Heart right ventricle (tissue), 16 donors: ENCODE data around the gene SPDYE4. TPM values are rescaled to one million over a fixed set of nuclear protein-coding genes. Genes with fewer than 3 reads are reported as not detected.

Source experiments
- ATAC-seq, 8 donors: fragments of 200-7000 bp; cut with Tn5 transposase; one replicate each; pipeline ENCODE4 v1.9.1; 2020; ENCODE audit warnings: mild to moderate bottlenecking in 8 of 8, moderate library complexity in 8 of 8, moderate number of reproducible peaks in 1 of 8
- DNase-seq, 2 donors: peaks; one replicate each; pipeline ENCODE4 v3.0.0-alpha.2; 2020
- H3K27ac ChIP-seq, 10 donors: fragments of 200-600 bp; sonication (generic) in 2 of 10; one replicate each; pipeline versions ENCODE4 v1.5.0 to v1.8.0; 2020 to 2022; ENCODE audit warnings: mild to moderate bottlenecking in 3 of 10
- H3K27me3 ChIP-seq, 7 donors: fragments of 200-600 bp; one replicate each; pipeline ENCODE4 v1.8.0; 2021 to 2022; ENCODE audit warnings: mild to moderate bottlenecking in 2 of 7
- H3K36me3 ChIP-seq, 9 donors: fragments of 200-600 bp; sonication (generic) in 1 of 9; one replicate each; pipeline versions ENCODE4 v1.5.0 to v1.8.0; 2020 to 2022; ENCODE audit warnings: mild to moderate bottlenecking in 2 of 9
- H3K4me1 ChIP-seq, 9 donors: fragments of 200-600 bp; sonication (generic) in 1 of 9; one replicate each; pipeline versions ENCODE4 v1.5.0 to v1.8.0; 2020 to 2022; ENCODE audit warnings: mild to moderate bottlenecking in 4 of 9
- H3K4me3 ChIP-seq, 10 donors: fragments of 200-600 bp; sonication (generic) in 2 of 10; one replicate each; pipeline versions ENCODE4 v1.5.0 to v1.8.0; 2020 to 2022; ENCODE audit warnings: mild to moderate bottlenecking in 7 of 10, moderate library complexity in 2 of 10
- H3K9me3 ChIP-seq, 11 donors: fragments of 200-600 bp in 10 of 11; sonication (generic) in 2 of 11; one replicate each; pipeline versions ENCODE4 v1.5.0 to v1.8.0; 2013 to 2022; ENCODE audit warnings: mild to moderate bottlenecking in 2 of 11, control low read depth in 1 of 11, moderate library complexity in 1 of 11
- WGBS, 2 donors: extraction: QIAGEN DNeasy Blood & Tissue Kit; methylation state at CpG; one replicate each; pipeline ENCODE4 v1.1.7; 2013; ENCODE audit warnings: inconsistent platforms in 1 of 2; 5-methylcytosine and 5-hydroxymethylcytosine counted together
- intact Hi-C, 10 donors: fragments of 100-400 bp; cut with DNase I; formaldehyde crosslinking; loops; one replicate each; pipeline versions ENCODE4 v1.11.1 to v1.14.2; 2022
- polyA plus RNA-seq, 2 donors: library from polyadenylated mRNA; stranded (reverse); fragments of 200-250 nt; gene quantifications; one replicate each; pipeline ENCODE4 v1.2.3, GENCODE V29; 2013
- total RNA-seq, 10 donors: library from RNA; stranded (reverse); fragmentation: NEBNext Ultra II Directional in 3 of 10; extraction: Animal tissue kit (Norgen Biotek cat#: 25700) in 3 of 10; gene quantifications; one replicate each; pipeline versions ENCODE4 v1.2.1 to v1.2.4, GENCODE V29; 2021 to 2023
- TF ChIP-seq, protein P1 (sequence below), 9 donors: fragments of 200-600 bp; sonication (generic) in 2 of 9; IDR thresholded peaks; one replicate each; pipeline versions ENCODE4 v1.5.0 to v1.8.0; 2021 to 2022; ENCODE audit warnings: antibody characterized with exemption in 9 of 9, mild to moderate bottlenecking in 5 of 9, moderate library complexity in 1 of 9
- donor health status: Arrhythmogenic right ventricular cardiomyopathy.
- donor health status: ischemic (EF 13 %, LVEDD 7.1; RV severe dilation, severe dysfunction).
- donor health status: healthy with polysubstance abuse.
- donor health status: DM: no; HTN: yes; CAD: no.
- donor health status: DM: no; HTN: no; CAD: no.
- donor health status: ischemic (EF 25% LVEDD 6.9; RV normal size, moderate dysfunction).
- donor health status: ischemic (EF 25% LVEDD 5.7; RV mildly dilated, moderate dysfunction).
- donor health status: healthy.
- donor health status: DM: yes; HTN: yes; CAD: no.
- donor health status: Ischemic cardiomyopathy.
- donor health status: ischemic (EF 35%, LVEDD 5.7; RV mildly dilated, moderate dysfunction).
- donor health status: nonischemic (EF 11% LVEDD 7.7; RV severe dilation, severe dysfunction).
- donor health status: DM: yes; HTN: yes; CAD: no.
- donor health status: PGD.
- donor health status: ischemic (EF 29% LVEDD 5.4; RV normal size, mild dysfunction).
- donor health status: nonischemic (EF 23%, LVEDD 6.1; RV moderate dilation, normal function).

SPDYE4 gene
- total and polyA plus RNA-seq, 12 donors: not detected

GRCh38 chr17:8791910-8792270 is 33.5 kb upstream of the SPDYE4 start:
- ATAC-seq (peak in 1 of 8 donors; percentile 29), DNase-seq (no peak)
- peaks cover 0 to 26% (median 0%) of the 10 kb centered on the region in 9 donors for H3K4me1 ChIP-seq
- peak overlapping the region in 1 of 10 donors; percentile 28 for H3K27ac ChIP-seq
- TF ChIP-seq, protein P1, sequence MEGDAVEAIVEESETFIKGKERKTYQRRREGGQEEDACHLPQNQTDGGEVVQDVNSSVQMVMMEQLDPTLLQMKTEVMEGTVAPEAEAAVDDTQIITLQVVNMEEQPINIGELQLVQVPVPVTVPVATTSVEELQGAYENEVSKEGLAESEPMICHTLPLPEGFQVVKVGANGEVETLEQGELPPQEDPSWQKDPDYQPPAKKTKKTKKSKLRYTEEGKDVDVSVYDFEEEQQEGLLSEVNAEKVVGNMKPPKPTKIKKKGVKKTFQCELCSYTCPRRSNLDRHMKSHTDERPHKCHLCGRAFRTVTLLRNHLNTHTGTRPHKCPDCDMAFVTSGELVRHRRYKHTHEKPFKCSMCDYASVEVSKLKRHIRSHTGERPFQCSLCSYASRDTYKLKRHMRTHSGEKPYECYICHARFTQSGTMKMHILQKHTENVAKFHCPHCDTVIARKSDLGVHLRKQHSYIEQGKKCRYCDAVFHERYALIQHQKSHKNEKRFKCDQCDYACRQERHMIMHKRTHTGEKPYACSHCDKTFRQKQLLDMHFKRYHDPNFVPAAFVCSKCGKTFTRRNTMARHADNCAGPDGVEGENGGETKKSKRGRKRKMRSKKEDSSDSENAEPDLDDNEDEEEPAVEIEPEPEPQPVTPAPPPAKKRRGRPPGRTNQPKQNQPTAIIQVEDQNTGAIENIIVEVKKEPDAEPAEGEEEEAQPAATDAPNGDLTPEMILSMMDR (IDR thresholded peaks at IDR 0.05): no peak
- 79 to 89% methylated on average over 2 of the region's 2 CpGs for WGBS, 2 donors
- peaks cover 0 to 14% (median 9%) of the 10 kb centered on the region in 11 donors for H3K9me3 ChIP-seq
- intact Hi-C loops: loop anchor here in 1 of 10 donors (10.0 kb wide), 1 partner anchor 57 kb away; no protein-coding TSS in a partner anchor
- no peaks in the 10 kb centered on the region for H3K36me3 ChIP-seq
- H3K4me3 ChIP-seq: no peak overlapping the region
- no peaks in the 10 kb centered on the region for H3K27me3 ChIP-seq

DNA sequence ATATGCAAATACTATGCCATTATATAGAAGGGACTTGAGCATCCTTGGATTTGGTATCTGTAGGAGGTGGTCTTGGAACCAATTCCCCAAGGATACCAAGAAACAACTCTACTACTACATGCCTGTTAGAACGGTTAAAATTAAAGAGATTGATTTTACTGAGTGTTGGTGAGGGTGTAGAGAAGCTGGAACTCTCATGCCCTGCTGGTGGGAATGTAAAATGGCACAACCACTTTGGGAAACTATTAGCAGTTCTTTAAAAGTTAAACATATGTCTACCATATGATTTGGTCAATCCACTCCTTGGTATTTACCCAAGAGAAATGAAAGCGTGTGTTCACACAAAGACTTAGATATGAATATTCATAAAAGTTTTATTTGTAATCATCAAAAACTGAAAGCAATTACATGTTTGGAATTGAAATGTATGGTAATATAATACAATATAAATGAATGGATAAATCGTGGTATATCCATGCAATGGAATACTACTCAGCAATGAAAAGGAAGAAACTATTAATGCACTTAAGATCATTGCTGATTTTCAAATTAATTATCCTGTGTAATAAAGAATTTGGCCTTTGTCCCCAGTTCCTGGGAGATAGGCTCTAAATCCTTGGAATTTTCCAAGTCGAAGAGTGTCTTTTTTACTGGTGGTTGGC is 33.0 kb upstream of the SPDYE4 start:
- DNase-seq (no peak), ATAC-seq (no peak)
- Histone ChIP-seq H3K36me3 (no peaks in the 10 kb centered on the region), H3K9me3 (peaks cover 0 to 14% (median 9%) of the 10 kb centered on the region in 11 donors), H3K27me3 (no peaks in the 10 kb centered on the region), H3K27ac (no peak overlapping the region), H3K4me1 (peaks cover 0 to 26% (median 0%) of the 10 kb centered on the region in 9 donors), H3K4me3 (no peak overlapping the region)
- intact Hi-C loops: loop anchor here in 1 of 10 donors (10.0 kb wide), 1 partner anchor 57 kb away; no protein-coding TSS in a partner anchor
- WGBS, 2 donors: 86 to 93% methylated on average over 4 of the region's 4 CpGs
- TF ChIP-seq, protein P1 (IDR thresholded peaks at IDR 0.05): no peak

GRCh38 chr17:8789743-8790142 is 31.4 kb upstream of the SPDYE4 start:
- intact Hi-C loops: loop anchor here in 5 of 10 donors (5.0 to 10.0 kb wide), 4 partner anchors 42 to 377 kb away; no protein-coding TSS in a partner anchor
- 58 to 59% methylated on average over 10 of the region's 10 CpGs for WGBS, 2 donors
- TF ChIP-seq, protein P1 (IDR thresholded peaks at IDR 0.05): no peak

GRCh38 chr17:8788998-8789397 is 30.7 kb upstream of the SPDYE4 start:
- Histone ChIP-seq H3K4me1 (peaks cover 0 to 16% (median 0%) of the 10 kb centered on the region in 9 donors), H3K9me3 (peaks cover 0 to 14% (median 9%) of the 10 kb centered on the region in 11 donors), H3K27ac (no peak overlapping the region), H3K27me3 (no peaks in the 10 kb centered on the region), H3K4me3 (no peak overlapping the region), H3K36me3 (no peaks in the 10 kb centered on the region)
- DNase-seq (no peak), ATAC-seq (no peak)
- 97 to 100% methylated on average over 2 of the region's 2 CpGs for WGBS, 2 donors
- TF ChIP-seq, protein P1 (IDR thresholded peaks at IDR 0.05): no peak
- intact Hi-C loops: loop anchor here in 4 of 10 donors (5.0 to 10.0 kb wide), 3 partner anchors 42 to 377 kb away; no protein-coding TSS in a partner anchor

More at GRCh38 chr17:8789743-8790142, 31.4 kb upstream of the SPDYE4 start:
- ATAC-seq: no peak
- no peak overlapping the region for H3K4me3 ChIP-seq
- no peak overlapping the region for H3K27ac ChIP-seq
- H3K36me3 ChIP-seq: no peaks in the 10 kb centered on the region
- peaks cover 0 to 14% (median 9%) of the 10 kb centered on the region in 11 donors for H3K9me3 ChIP-seq
- H3K4me1 ChIP-seq: peaks cover 0 to 24% (median 0%) of the 10 kb centered on the region in 9 donors
- DNase-seq: no peak
- no peaks in the 10 kb centered on the region for H3K27me3 ChIP-seq
